ENCODE results near the gene KRT3.

Gene KRT3

GRCh38 chr12:52783563-52784316, 12.2 kb downstream of the KRT3 start:
- TF ChIP-seq, protein P1, sequence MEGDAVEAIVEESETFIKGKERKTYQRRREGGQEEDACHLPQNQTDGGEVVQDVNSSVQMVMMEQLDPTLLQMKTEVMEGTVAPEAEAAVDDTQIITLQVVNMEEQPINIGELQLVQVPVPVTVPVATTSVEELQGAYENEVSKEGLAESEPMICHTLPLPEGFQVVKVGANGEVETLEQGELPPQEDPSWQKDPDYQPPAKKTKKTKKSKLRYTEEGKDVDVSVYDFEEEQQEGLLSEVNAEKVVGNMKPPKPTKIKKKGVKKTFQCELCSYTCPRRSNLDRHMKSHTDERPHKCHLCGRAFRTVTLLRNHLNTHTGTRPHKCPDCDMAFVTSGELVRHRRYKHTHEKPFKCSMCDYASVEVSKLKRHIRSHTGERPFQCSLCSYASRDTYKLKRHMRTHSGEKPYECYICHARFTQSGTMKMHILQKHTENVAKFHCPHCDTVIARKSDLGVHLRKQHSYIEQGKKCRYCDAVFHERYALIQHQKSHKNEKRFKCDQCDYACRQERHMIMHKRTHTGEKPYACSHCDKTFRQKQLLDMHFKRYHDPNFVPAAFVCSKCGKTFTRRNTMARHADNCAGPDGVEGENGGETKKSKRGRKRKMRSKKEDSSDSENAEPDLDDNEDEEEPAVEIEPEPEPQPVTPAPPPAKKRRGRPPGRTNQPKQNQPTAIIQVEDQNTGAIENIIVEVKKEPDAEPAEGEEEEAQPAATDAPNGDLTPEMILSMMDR (IDR thresholded peaks at IDR 0.05; ENCODE audit: low read depth, low read length), result no peak
- H3K4me3 ChIP-seq (ENCODE audit: low read depth, low read length), result no peak overlapping the region

GRCh38 chr12:52782502-52782901, 13.4 kb downstream of the KRT3 start:
- H3K4me3 ChIP-seq (ENCODE audit: low read depth, low read length), result no peak overlapping the region
- TF ChIP-seq, protein P1 (IDR thresholded peaks at IDR 0.05; ENCODE audit: low read depth, low read length), result no peak

DNA sequence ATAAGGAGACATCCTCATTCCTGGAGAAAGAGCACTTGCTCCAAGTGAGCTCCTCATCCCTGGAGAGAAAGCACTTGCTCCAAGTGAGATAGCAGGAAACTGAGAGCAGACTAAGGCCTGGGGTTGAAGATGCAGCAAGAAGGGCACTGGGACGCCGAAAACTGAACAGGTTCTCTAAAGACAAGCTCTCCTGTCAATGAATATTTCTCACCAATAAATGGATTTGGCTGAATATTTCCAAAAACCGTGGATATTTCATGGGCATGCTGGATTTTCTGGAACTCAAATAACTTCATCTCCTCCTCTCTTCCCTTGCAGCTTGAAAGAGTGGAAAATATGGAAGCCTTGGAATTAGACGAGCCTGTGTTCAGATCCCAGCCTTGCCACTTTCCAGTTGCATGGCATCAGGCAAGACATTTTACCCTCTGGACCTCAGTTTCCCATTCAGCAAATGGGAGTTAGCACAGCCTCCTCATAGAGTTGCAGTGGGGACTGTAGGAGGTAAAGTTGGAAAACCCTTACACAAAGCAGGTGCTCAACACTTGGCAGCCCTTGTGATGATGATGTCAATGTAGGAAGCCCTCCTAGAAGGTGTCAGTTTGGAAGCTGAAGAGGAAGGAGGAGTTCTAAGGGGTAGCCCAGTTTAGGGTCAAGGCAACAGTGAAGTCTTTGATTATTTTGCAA, 14.4 kb downstream of the KRT3 start:
- no peak overlapping the region for H3K4me3 ChIP-seq (ENCODE audit: low read depth, low read length)
- TF ChIP-seq, protein P1 (IDR thresholded peaks at IDR 0.05; ENCODE audit: low read depth, low read length), result no peak

- no peak overlapping the region for H3K4me3 ChIP-seq (ENCODE audit: low read depth, low read length)
- TF ChIP-seq, protein P1 (IDR thresholded peaks at IDR 0.05; ENCODE audit: low read depth, low read length), result no peak
Measured at GRCh38 chr12:52779914-52780313, 16.0 kb downstream of the KRT3 start.

DNA sequence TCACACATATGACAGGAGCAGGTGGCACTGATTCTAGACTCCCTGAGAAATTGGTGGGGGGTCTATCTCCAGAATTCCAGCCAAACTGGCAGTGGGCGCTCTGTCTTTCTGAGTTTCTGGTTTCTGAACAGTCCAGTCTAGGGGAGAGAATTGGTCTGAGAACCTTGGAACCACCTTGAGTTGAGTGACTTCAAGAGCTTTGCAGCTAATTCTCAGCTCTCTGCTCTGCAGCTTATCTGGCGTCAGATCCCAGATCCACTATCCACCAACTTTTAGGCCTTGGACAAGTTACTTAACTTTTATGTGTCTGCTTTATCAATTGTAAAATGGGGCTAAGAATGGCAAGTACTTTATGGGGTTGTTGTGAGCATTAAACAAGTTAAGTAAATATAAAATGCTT, 17.1 kb downstream of the KRT3 start:
- no peak overlapping the region for H3K4me3 ChIP-seq (ENCODE audit: low read depth, low read length)
- TF ChIP-seq, protein P1 (IDR thresholded peaks at IDR 0.05; ENCODE audit: low read depth, low read length), result no peak

- no peak overlapping the region for H3K4me3 ChIP-seq (ENCODE audit: low read depth, low read length)
- TF ChIP-seq, protein P1 (IDR thresholded peaks at IDR 0.05; ENCODE audit: low read depth, low read length), result no peak
Measured at GRCh38 chr12:52777566-52777965, 18.4 kb downstream of the KRT3 start.

DNA sequence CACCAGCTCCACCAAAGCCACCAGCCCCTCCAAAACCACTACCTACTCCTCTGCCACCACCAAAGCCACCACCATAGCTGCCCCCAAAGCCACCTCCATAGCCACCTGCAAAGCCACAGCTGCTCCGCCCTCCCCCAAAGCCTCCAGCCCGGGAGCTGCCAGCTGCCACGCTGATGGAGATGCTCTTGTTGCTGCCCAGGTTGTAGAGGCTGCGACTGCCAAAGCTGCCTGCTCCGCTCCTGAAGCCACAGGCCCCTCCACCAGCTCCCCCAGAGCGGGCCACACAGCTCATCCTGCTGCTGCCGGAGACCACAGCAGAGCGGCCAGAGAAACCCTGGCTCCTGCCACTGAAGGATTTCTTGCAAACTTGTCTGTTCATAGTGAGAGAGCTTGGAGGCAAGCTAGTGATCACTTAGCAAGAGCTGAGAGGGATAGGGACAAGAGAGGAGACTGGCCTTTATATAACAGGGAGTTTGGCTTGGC, 19.0 kb downstream of the KRT3 start, which contains the start of gene KRT76:
Gene KRT76, minus strand, starts transcription at position 433 of the 483 bp plus-strand sequence. Its CDS starts 54 bp downstream, at position 379.
- TF ChIP-seq, protein P1 (IDR thresholded peaks at IDR 0.05; ENCODE audit: low read depth, low read length), result no peak
- H3K4me3 ChIP-seq (ENCODE audit: low read depth, low read length), result no peak within 1 kb of the TSS

All from WI38 (cell line).